GM18507 (cell line): ENCODE results near the gene KCNQ1.

Experiments used
- DNase-seq: peaks from one replicate; pipeline ENCODE4 v3.0.0; 2011; ENCODE audit warnings: low read depth; ENCODE audit not compliant: insufficient read length; ENCODE audit errors: extremely low spot score
- FAIRE-seq: peaks from 2 replicates; lab custom pipeline; 2011; peaks lifted over from hg19 to GRCh38; lab: Jason Lieb, UNC

Gene KCNQ1

GRCh38 chr11:2663915-2664314 lies 219.1 kb downstream of the KCNQ1 start:
- FAIRE-seq (no peak), DNase-seq (no peak)

GRCh38 chr11:2664376-2664775 lies 219.6 kb downstream of the KCNQ1 start:
- FAIRE-seq, result no peak

GRCh38 chr11:2664791-2665525 lies 220.2 kb downstream of the KCNQ1 start:
- FAIRE-seq, result no peak
- no peak for DNase-seq

More at GRCh38 chr11:2664376-2664775, 219.6 kb downstream of the KCNQ1 start:
- no peak for DNase-seq

- no peak for DNase-seq
- FAIRE-seq, result no peak
Observed at GRCh38 chr11:2665526-2666400, 221.0 kb downstream of the KCNQ1 start.

GRCh38 chr11:2666401-2666741 lies 221.6 kb downstream of the KCNQ1 start:
- no peak for FAIRE-seq
- DNase-seq, result no peak

- no peak for DNase-seq
- FAIRE-seq, result no peak
Observed at GRCh38 chr11:2666828-2667570, 222.2 kb downstream of the KCNQ1 start.

GRCh38 chr11:2667940-2668339 lies 223.1 kb downstream of the KCNQ1 start:
- DNase-seq (no peak), FAIRE-seq (no peak)

- FAIRE-seq (no peak), DNase-seq (no peak)
Observed at GRCh38 chr11:2668876-2669275, 224.1 kb downstream of the KCNQ1 start.

GRCh38 chr11:2669634-2670469 lies 225.0 kb downstream of the KCNQ1 start:
- FAIRE-seq (no peak), DNase-seq (no peak)

- DNase-seq, result no peak
- FAIRE-seq, result no peak
Observed at GRCh38 chr11:2670541-2671100, 225.8 kb downstream of the KCNQ1 start.

GRCh38 chr11:2671748-2672147 lies 226.9 kb downstream of the KCNQ1 start:
- DNase-seq (no peak), FAIRE-seq (no peak)

GRCh38 chr11:2672553-2673249 lies 227.9 kb downstream of the KCNQ1 start:
- DNase-seq, result no peak
- FAIRE-seq, result no peak

- no peak for FAIRE-seq
- DNase-seq, result no peak
Observed at GRCh38 chr11:2673250-2673610, 228.4 kb downstream of the KCNQ1 start.

- no peak for DNase-seq
- no peak for FAIRE-seq
Observed at GRCh38 chr11:2673871-2674471, 229.2 kb downstream of the KCNQ1 start.

GRCh38 chr11:2674658-2675131 lies 229.9 kb downstream of the KCNQ1 start:
- no peak for FAIRE-seq
- no peak for DNase-seq

- FAIRE-seq, result no peak
- DNase-seq, result no peak
Observed at GRCh38 chr11:2675540-2675939, 230.7 kb downstream of the KCNQ1 start.

GRCh38 chr11:2677127-2677526 lies 232.3 kb downstream of the KCNQ1 start:
- FAIRE-seq, result peak; percentile 64
- no peak for DNase-seq

GRCh38 chr11:2678396-2678795 lies 233.6 kb downstream of the KCNQ1 start:
- FAIRE-seq (no peak), DNase-seq (no peak)
